ENCODE results near the gene HOXA2.

The HOXA2 gene

DNA sequence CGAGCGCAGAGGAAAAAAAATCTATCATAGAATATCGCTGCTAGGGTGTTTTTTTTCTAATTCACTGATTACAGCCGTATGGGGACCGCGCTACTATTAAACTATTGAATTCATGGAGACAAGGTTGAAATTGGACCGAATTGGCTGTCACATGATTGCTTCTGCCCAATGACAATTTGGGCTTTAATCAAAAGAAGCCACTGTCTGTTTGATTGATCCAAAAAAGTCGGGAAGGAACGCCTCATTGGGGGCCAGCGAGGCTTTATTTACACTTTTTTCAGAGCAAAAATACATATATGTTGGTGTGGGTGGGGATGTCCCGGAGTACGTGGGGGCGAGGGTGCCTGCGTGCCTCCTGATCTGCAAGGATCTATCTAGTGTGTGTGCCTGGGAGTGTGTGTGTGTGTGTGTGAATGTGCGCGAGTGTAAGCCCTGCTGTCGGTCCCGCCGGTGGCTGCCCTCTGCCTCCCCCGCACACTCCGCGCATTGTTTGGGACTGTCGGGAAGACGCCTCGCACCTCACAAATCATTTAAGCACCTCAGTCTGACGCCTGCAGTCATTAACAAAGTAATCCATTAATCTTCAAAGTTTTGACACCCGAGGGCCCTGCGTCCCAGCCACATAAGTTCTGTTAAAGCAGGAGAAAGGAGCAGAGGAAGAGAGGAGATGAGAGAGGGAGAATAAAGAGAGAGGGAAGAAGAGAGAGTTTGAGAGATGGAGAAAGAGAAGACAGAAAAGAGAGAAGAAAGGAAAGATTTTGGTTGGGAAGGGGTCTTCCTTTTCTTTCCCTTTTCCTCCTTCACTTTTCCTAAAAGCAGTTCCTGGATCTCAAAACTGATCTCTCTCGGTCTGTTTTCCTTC is at the start of gene HOXA2:
Gene HOXA2, minus strand, starts transcription at position 103 of the 862 bp plus-strand sequence. CDS start 183 bp downstream, outside the sequence.
- no peak for DNase-seq

DNA sequence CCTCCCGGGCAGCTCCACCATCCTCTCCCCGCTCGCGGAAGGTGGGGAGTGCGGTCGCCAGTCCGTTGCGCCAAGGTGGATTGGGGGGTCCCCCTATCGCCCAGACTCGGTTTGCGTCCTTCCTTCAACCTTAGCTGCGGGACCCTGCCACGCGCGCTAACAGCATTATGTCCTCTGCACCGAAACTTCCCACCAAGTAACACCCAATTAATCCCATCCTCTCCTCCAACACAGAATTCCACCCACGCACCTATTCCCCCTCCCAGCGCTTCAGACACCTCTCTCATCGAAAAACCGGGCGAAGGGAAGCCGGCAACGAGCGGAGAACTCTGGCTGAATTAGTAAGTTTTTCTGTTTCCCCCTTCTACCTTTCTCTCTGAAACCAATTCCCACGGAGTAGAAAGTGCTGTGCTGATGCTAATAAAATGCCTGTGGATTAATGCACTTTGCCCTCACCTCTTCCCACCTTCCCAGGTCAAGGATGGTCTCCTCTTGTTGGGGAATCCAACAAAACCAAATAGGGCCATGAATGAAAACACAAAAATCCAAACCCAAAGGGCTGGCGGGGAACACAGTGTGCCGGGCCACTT is 49.0 kb upstream of the HOXA2 start:
- DNase-seq, result no peak

DNA sequence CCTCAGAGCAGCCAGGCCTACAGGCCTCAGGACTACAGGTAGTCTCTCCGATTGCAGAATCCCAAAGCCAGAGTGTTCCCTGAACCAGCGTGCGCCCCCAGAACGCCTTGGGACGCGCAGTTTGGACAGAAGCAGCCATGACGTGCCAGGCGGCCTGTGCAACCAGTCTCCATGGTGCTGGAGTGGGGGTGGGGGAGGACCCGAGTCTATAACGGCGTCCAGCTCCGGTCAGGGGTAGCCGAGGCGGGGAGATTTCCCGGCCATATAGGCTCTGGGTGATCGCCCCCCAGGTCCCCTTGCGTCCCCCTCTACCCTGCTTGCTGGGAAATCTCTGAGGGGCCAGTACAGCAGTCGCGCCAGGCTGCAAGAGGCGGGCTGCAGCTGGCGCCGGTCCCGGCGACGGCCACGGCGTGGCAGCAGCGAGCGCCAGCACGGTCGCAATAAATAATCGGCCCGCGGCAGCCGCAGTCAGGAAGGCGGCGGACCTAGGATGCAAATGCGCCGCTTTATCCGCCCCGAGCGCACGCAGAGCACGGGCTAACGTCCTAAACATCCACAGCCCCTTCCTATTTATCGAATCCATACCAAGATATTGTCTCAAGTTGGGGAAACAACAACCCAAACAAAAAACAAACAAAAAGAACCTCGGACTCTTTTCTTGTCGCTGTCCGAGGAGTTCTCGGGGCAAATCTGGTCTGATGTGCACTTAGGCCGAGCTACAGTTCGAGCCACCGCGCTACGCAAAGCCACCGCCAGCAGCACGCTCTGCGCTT is 48.3 kb upstream of the HOXA2 start:
- DNase-seq, result peak; percentile 71

DNA sequence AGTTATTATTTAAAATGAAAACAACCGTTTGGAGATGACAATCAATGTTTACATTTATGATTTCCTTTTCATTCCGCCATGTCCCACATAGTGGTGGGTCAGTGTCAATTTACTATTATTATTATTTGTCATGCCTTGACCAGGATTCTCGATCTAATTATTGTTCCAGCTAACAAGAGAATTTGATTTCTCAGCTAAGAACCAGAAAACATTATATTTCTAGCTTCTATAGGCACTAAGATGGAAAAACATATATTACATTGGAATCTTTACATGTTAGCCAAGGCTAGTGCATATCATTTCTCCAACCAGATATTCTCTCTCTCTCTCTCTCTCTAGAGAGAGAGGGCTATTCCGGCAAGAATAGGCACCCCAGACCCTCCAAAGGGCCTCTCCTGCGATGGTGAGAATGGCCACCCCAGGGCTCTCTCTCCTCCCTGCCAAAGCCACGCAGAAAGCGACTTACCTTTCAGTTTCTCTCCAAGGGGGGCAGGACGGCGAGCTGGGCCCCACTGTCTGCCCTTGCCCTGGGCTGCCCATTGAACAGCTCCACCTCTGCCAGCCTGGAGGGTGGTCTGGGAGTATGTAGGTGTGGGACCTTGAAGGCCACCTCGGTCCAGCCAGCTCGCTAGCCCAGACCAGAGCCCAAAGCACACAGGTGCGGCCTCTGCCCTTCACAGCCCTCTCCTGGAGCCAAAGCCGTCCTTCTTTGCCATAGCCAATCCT is 47.5 kb upstream of the HOXA2 start:
- no peak for DNase-seq

DNA sequence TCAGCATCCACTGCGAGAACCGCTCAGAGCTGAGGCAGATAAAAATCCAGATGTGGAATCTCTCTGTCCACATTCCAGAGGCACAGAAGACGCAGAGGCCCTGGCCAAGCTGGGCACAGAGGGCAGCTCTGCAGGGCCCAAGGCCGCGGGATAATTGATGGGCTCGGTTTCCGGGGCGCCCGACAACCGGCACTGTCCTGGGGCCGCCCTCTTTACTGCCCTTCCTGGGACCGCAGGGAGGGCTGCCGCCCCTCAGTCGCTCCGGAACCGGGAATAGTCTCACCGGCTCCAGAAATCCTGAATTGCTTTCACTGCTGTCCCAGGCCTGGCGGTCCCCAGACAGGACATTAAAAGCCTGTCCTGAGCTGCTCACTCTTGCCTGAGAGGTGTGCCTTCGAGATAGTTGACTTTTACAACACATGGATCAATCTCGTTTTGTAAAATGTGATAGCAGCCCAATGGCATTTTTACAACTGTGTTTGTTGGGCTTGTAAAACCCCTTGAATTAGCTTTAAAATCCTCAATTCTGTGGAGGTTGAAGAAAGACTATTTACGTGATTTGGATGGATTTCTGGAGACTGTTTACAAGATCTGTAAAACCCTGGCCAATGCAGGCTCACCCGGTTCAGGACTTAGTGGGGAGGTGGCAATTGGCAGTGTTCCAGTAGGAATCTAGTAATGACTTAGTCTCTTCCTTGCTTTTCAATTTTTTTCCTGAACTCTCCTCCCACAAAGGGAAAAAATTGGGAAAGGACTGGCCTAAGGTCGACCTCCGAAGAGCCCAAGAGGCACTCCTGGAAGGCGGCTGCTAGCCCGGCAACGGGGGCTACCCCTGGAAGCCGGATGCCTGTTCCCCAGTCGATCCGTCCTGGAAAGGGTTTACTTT is 46.5 kb upstream of the HOXA2 start:
- no peak for DNase-seq

DNA sequence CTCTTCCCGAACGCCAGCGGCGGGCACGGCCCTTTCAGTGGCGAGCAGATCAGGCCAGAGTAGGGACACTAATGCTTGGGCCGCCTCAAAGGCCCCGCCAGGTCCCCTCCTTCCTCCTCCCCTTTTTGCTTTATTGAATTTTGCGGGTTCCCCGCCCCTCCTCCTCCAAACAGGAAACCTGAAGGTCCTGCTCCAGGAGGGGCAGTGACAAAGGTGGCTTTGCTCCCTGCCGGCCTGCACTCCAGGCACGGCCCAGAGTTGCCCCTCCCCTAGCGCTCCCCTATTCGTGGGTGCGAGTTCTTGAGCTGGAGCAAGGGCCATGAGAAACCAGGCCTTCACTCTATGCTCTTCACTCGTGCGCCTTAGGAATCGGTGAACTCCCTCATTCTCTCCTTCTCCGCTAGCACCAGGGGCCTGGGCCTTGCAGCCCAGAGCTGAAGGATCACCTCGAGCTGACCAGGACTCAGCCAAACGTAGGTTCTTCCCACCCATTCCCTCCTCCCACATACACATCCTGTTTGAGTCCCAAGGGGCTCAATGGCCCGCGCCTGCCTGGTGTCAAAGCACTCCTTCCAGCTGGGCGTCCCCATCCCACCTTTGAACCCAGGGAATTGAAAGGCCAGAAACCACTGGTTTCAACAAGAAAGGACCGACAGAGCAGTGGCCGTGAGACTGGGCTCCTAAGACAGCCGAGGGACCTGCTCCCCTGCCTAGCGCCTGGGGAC is 45.7 kb upstream of the HOXA2 start:
- no peak for DNase-seq

DNA sequence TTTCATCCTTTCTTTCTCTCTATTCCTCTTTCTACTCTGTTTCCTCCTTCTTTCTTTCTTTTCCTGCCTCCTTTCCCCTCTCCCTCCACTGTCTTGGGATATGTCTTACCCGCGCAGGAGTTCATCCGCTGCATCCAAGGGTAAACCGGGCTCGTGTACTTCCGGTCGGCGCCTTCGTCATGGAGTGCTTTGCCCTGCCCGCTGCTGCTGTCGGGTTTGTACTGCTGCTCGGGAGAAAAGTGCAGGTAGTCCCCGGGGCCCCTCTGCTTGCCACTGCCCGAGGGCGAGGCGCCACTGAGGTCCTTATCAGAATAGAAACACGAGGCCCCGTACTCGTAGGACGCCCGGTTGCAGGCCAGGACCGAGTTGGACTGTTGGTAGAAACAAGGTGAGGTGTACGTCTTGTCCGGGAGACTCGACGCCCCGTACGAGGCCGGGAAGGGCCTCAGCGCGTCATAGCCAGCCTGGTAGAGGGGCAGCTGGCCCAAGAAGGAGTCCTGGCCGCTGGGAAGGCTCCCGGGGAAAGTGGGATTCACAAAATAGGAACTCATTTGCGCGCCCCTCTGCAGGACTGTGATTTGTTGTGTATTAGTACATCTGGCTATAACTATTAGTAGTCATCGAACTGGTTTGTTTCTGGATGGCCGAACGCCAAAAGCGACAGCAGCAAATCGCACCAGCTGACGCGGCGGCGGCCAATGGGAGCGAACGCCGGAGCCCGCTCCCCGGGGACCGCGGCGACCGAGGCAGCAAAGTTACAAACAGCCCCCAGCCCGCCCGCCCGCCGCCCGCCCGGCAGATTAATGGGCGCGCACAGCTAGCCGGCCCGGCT is 44.9 kb upstream of the HOXA2 start, which contains the start of gene HOXA6:
Gene HOXA6, minus strand, starts transcription at position 576 of the 832 bp plus-strand sequence. Its CDS starts 25 bp downstream, at position 551.
- no peak for DNase-seq

DNA sequence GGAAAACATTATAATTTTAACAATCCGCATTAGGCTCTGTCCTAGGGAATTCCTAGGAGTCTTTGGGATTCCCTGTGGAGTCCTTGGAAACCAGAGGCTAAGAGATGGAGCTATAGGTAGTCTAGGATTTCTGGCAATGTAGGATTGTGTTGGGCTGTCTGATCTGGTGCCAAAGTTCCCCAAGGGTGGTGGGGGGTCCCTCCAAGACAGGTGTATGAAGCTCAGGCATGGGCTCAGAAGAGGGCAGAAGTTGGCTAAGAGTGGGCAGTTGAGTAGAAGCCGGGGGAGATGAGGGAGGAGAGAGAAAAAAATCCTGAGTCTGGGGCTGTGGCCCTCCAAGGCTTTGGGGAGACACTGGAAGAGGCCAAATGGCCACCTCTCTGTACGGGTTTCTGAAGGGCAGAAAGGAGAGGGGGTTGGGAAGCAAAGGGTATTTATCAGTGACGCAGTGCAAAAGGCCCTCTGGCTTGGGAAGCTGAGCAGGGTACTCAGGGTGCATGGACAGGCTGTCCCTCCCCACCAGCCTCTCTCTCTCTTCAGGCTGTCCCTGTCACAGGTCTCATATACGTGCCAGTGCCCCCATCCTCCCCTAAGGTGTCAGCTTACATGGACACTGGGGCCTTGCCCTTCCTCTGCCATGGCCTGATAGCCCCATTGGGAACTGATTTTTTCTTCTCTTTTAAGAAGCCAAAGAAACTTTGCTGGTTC is 44.2 kb upstream of the HOXA2 start:
- no peak for DNase-seq

DNA sequence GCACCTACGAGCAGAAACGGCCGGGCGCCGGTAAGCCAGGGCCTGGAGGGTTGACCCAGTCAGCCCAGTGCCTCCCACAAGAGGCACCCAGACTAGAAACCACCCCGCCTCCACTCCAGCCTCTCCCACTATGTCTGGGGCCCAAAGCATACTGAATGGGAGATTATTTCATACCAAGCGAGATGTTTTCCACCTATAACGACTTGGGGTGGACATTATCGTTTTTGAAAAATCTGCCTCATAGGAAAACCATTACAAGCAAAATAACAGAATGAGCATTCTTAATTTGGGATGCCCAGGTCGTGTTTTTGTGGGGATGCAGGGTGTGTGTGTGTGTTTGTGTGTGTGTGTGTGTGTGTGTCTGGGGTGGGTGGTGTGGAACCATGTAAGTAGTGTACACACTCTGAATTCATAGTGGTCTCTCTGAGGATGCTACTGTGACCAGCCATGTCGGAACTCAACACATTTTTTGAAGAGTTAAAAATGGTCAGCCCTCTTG is 43.5 kb upstream of the HOXA2 start:
- DNase-seq, result no peak

DNA sequence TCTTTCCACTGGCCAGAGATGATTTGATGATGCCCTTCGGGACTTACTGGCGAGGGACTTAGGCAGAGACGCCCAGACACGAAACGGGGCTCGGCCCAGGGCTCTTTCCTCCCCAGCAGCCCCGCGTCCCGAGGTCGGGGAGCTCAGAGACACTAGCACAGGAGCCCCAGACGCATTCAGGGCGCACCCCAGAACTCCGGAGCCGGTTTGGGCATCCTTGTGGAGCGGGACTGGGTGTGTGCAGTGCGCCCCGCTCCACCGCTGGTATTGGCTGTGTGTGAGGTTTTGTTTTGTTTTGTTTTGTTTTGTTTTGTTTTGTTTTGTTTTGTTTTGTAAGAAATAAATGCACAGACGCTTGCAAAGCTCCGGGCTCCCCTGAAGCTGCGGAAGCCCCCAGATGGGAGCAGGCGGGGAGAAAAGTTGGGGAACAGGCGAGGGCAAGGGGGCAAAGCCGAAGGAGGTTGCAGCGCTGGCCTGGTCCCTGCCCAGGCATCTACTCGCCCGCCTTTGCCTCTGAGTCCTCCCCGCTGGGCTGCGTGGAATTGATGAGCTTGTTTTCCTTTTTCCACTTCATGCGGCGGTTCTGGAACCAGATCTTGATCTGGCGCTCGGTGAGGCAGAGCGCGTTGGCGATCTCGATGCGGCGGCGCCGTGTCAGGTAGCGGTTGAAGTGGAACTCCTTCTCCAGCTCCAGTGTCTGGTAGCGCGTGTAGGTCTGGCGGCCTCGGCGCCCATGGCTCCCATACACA is 42.9 kb upstream of the HOXA2 start:
- no peak for DNase-seq

DNA sequence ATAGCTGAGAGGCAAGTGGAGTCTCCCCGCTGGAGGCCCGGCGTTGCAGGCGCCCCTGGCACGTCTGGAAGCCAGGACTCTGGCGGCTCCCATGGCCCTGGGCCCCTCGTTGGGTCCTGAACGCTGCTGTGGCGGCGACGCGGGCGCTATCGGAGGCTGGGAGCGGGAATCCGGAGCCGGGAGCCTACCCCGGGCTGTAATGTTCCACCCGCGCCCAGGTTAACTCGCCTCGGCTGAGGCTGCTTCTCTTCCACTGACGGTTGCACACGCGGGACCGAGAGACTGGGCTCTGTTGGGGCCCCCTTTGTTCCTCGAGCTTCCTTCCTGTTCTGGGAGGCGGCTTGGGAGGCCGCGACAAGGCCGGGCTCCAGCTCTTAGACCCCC is 42.3 kb upstream of the HOXA2 start:
- no peak for DNase-seq

DNA sequence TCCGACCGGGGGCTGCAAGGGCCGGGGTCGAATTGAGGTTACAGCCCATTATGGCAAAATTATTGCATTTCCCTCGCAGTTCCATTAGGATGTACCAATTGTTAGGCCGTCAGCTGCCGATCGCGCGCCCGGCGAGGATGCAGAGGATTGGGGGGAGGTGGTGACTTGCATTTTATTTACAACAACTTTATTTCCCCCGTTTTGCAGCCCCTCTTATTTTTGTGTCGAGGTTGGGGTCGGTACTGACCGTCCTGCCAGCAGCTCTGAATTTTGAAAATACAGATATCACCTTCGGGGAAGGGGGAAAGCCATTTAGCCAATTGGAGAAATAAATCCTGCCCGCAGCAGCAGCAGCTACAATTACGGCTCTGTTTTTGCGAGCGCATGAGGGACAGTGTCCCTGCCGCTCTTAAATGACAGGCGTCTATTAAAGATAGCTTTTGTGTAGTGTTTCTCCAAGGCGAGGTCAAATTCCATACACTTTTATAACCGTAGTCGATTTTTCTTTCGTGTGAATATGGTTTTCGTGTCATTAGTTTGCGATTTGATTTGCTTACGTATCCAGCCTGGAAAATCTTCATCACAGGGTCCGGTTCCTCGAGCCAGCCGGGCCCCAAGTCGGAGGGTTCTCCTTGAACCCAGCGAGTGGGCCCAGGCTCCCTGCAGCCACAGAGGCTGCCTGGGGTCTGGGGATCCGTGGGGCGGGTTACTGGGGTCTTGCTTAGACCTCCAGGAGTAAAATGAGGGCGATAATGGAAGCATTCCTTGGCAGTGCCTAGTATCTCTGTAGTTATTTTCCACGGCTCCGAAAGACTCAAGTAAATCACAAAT is 41.7 kb upstream of the HOXA2 start:
- DNase-seq, result no peak

DNA sequence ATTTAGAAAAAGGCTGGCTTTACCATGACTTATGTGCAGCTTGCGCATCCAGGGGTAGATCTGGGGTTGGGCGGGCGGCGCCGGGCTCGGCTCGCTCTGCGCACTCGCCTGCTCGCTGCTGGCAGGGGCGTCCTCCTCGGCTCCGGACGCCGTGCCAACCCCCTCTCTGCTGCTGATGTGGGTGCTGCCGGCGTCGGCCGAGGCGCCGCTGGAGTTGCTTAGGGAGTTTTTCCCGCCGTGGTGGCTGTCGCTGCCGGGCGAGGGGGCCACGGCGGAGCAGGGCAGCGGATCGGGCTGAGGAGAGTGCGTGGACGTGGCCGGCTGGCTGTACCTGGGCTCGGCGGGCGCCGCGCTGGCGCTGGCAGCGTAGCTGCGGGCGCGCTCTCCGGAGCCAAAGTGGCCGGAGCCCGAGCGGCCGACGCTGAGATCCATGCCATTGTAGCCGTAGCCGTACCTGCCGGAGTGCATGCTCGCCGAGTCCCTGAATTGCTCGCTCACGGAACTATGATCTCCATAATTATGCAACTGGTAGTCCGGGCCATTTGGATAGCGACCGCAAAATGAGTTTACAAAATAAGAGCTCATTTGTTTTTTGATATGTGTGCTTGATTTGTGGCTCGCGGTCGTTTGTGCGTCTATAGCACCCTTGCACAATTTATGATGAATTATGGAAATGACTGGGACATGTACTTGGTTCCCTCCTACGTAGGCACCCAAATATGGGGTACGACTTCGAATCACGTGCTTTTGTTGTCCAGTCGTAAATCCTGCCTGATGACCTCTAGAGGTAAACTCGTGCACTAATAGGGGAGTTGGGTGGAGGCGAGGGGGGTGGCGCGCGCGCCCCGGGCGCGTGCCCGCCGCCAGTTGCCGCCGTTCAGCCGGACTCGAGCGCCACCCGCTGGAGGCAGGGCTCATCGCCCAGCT is 40.8 kb upstream of the HOXA2 start, which contains the start of gene HOXA5:
Gene HOXA5, minus strand, starts transcription at position 659 of the 927 bp plus-strand sequence. Its CDS starts 74 bp downstream, at position 585.
- DNase-seq, result no peak

DNA sequence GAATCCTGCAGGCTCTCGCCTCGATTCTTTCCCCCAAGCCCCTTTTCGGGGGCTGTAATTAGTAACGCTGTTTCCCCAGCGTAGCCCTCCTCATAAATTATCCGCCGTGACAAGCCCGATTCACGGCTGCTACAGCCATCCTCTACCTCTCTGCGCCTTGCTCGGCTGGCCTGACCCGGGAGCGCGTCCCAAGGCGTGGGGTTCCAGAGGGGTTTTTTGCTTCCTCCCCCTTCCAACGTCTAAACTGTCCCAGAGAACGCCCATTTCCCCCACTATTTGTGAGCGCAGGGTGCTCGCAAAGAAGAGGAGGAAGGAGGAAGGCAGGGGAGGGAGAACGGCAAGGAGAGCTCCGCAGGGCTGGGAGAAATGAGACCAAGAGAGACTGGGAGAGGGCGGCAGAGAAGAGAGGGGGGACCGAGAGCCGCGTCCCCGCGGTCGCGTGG is 40.1 kb upstream of the HOXA2 start:
- DNase-seq, result no peak

DNA sequence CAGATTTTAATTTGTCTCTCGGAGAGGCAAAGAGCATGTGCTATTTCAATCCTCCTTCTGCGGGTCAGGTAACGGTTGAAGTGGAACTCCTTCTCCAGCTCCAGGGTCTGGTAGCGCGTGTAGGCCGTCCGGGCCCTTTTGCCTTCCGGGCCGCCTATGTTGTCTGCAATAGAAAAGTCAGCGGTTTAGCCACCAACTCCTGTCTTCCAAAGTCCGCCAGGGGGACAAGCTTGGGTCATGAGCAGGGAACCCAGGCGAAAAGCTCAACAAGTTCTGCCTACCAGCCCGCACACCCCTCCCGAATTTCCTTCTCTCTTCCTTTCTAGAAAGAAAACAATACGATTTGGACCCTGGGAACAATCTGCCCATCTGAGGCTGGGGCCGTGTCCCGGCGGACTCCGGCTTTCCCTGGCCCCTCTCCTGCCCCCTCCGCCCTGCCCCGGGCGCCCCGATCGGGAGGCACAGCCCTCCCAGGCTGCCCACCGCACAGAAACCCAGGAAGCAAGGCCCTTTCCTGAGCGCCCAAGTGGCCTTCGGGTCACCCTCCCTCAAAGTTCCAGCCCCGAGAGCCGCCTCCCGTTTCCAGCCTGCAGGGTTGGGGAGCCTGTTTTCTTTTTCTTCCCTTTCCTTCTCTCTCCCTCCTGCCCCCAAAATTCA is 39.6 kb upstream of the HOXA2 start:
- DNase-seq, result no peak

Data from stimulated activated CD4-positive, alpha-beta T cell treated with anti-CD3 and anti-CD28 coated beads, Interleukin-4, amount 100 ng/mL, for 1 hour (primary cell).